GM13977 (cell line): ENCODE measurements around the gene ASPSCR1.
A peak's percentile ranks its signal among the peaks of the same experiment; 100 is the strongest.
"Not testable (repeated sequence)": the region's sequence is repeated elsewhere in the genome, so short reads cannot be mapped to it uniquely, and the experiment has no call there.

Experiments used
- DNase-seq: peaks from one replicate; pipeline ENCODE4 v3.0.0; 2012; ENCODE audit warnings: low spot score
- CTCF ChIP-seq: IDR thresholded peaks from 2 replicates; pipeline ENCODE4 v1.5.1; 2012; ENCODE audit warnings: mild to moderate bottlenecking, control low read depth; ENCODE audit not compliant: insufficient read depth; ENCODE audit errors: extremely low read depth, missing control alignments
- in situ Hi-C: fragments of 300-500 bp; cut with MboI; formaldehyde crosslinking; loops from one replicate; pipeline ENCODE4 v1.12.0; 2022; ENCODE audit warnings: low sequenced_read_pairs, low pct_unique_long_range_greater_than_20kb, mixed read lengths, inconsistent platforms; ENCODE audit not compliant: unreplicated experiment

Gene ASPSCR1

GRCh38 chr17:82034371-82035011, 57.1 kb downstream of the ASPSCR1 start:
- DNase-seq, result no peak
- in situ Hi-C loops, result loop anchor here (10.0 kb wide), 1 partner anchor 130 kb away; no protein-coding TSS in a partner anchor
- no peak for TF ChIP-seq CTCF

GRCh38 chr17:82035488-82035887, 58.1 kb downstream of the ASPSCR1 start:
- in situ Hi-C loops, result loop anchor here (10.0 kb wide), 1 partner anchor 129 kb away; no protein-coding TSS in a partner anchor
- no peak for TF ChIP-seq CTCF
- DNase-seq, result no peak

- no peak for TF ChIP-seq CTCF
- DNase-seq, result no peak
- in situ Hi-C loops, result loop anchor here (10.0 kb wide), 1 partner anchor 129 kb away; no protein-coding TSS in a partner anchor
Observed at GRCh38 chr17:82035956-82036633, 58.7 kb downstream of the ASPSCR1 start.

GRCh38 chr17:82036634-82037091, 59.2 kb downstream of the ASPSCR1 start:
- DNase-seq, result no peak
- no peak for TF ChIP-seq CTCF
- in situ Hi-C loops, result loop anchor here (10.0 kb wide), 1 partner anchor 128 kb away; no protein-coding TSS in a partner anchor

- peak; percentile 91 for TF ChIP-seq CTCF
- in situ Hi-C loops, result loop anchor here (10.0 kb wide), 1 partner anchor 128 kb away; no protein-coding TSS in a partner anchor
- DNase-seq, result peak; percentile 98
Observed at GRCh38 chr17:82037092-82037888, 59.9 kb downstream of the ASPSCR1 start, which contains the start of gene DCXR. TSS of gene DCXR (minus strand) at chr17:82037697. CDS start at chr17:82037682, 15 bp downstream.

- in situ Hi-C loops, result loop anchor here (10.0 kb wide), 1 partner anchor 127 kb away; no protein-coding TSS in a partner anchor
- no peak for TF ChIP-seq CTCF
- no peak for DNase-seq
Observed at GRCh38 chr17:82037889-82038195, 60.4 kb downstream of the ASPSCR1 start.

GRCh38 chr17:82038796-82039409, 61.5 kb downstream of the ASPSCR1 start:
- in situ Hi-C loops, result loop anchor here (10.0 kb wide), 1 partner anchor 126 kb away; no protein-coding TSS in a partner anchor
- DNase-seq, result not testable (repeated sequence)
